ENCODE measurements around the gene GPATCH8. TPM values are rescaled to one million over a fixed set of nuclear protein-coding genes. Genes with fewer than 3 reads are reported as not detected.
"Not testable (repeated sequence)": the region's sequence is repeated elsewhere in the genome, so short reads cannot be mapped to it uniquely, and the experiment has no call there.

The GPATCH8 gene
- total and polyA plus RNA-seq, 2 experiments from 2014 or later: 34.7 to 38.7 TPM

DNA sequence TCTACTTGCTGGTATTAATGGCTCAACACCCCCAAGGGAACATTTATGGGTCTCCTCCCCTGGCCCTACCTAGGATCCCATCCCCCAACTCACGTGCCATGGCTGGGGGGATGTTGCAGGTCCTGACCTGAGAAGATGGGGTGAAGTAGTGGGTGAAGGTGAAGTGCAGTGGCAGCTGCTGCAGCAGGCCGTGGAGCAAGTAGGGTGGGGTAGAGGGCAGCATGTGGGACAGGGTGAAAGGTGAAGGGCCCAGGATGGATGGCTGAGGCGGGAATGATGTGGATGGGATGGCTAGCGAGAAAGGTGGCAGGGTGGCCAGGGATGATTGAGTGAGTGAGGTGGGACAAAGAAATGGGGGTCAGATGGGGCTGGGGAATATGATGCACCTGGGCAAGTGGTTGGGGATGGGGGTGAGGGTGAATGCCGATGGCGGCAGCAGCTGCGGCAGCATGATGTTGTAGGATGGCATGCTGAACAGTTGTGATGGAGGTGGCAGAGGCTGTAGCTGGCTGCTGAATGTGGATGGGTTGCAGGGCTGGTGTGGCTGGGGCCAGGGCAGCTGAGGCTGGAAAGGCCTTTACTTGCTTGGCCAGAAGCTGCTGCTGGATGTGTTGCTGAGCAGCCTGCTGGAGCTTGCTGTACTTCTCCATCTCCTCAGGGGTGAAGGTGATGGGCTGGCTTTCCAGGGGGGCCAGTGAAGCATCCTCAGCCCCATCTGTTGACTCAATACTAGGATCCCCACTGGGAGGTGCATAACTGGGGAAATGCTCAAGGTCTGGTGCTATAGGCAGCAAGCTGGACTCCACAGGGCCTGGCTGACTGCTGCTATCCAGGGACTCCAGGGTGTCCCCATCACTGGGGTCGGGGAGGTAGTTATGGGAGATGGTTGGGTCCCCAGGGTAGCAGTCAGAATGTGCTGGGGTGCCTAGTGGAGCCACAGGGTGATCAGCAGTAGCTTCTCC, 105.4 kb downstream of the GPATCH8 start:
- DNase-seq (ENCODE audit: low read depth in 1 of 2, low spot score in 1 of 2): no peak
- peaks cover 4% of the 10 kb centered on the region for H3K4me1 ChIP-seq (ENCODE audit: low read depth)
- TF ChIP-seq CTCF (IDR thresholded peaks at IDR 0.05; ENCODE audit: low read depth, low read length): no peak
- no peak overlapping the region for H3K4me3 ChIP-seq
- H3K27ac ChIP-seq: no peak overlapping the region
- H3K9me3 ChIP-seq (ENCODE audit: low read depth): no peaks in the 10 kb centered on the region
- peaks cover 21% of the 10 kb centered on the region for H3K36me3 ChIP-seq
- H3K27me3 ChIP-seq: no peaks in the 10 kb centered on the region

GRCh38 chr17:44396946-44397345, 106.3 kb downstream of the GPATCH8 start:
- no peak for DNase-seq (ENCODE audit: low read depth in 1 of 2, low spot score in 1 of 2)
- Histone ChIP-seq H3K4me1 (ENCODE audit: low read depth) (peaks cover 4% of the 10 kb centered on the region), H3K9me3 (ENCODE audit: low read depth) (no peaks in the 10 kb centered on the region), H3K4me3 (no peak overlapping the region), H3K27me3 (no peaks in the 10 kb centered on the region), H3K27ac (no peak overlapping the region), H3K36me3 (peaks cover 21% of the 10 kb centered on the region)
- no peak for TF ChIP-seq CTCF (IDR thresholded peaks at IDR 0.05; ENCODE audit: low read depth, low read length)

GRCh38 chr17:44394833-44395232, 108.4 kb downstream of the GPATCH8 start:
- no peak for DNase-seq (ENCODE audit: low read depth in 1 of 2, low spot score in 1 of 2)
- Histone ChIP-seq H3K4me3 (no peak overlapping the region), H3K4me1 (ENCODE audit: low read depth) (peaks cover 4% of the 10 kb centered on the region), H3K36me3 (peaks cover 9% of the 10 kb centered on the region), H3K9me3 (ENCODE audit: low read depth) (no peaks in the 10 kb centered on the region), H3K27me3 (no peaks in the 10 kb centered on the region), H3K27ac (no peak overlapping the region)
- no peak for TF ChIP-seq CTCF (IDR thresholded peaks at IDR 0.05; ENCODE audit: low read depth, low read length)

- DNase-seq (ENCODE audit: low read depth in 1 of 2, low spot score in 1 of 2); H3K4me3 ChIP-seq; H3K27ac ChIP-seq; H3K36me3 ChIP-seq; H3K9me3 ChIP-seq (ENCODE audit: low read depth); H3K27me3 ChIP-seq; H3K4me1 ChIP-seq (ENCODE audit: low read depth): not testable (repeated sequence)
Observed at GRCh38 chr17:44394112-44394511, 109.1 kb downstream of the GPATCH8 start.

DNA sequence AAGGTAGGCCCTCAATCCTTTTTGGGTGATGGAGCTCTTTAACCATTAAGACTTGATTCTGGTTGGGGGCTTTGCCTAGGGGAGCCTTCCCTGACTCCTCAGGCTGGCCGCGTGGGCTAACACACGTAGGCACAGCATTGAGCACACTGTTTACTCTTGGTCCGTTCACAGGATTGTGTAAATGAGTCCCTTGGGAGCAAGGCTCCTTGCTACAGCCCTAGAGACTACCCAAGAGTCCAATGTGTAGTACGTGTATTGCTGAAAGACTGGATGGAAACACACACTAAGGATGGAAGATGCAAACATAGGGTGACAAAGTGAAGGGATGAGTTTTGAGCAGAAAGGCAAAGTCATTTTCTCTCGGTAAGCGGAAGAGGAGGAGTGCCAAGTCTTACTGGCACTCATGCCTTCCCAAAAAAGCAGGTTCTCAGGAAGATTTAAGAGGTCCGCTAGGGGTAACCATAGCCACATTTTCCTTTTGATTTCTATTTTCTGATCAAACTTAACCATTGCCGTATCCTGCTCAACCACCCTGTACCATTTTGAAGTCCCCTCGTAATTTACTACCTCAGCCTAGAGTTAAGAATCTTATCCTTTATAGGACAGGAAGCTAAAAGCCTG, 112.8 kb downstream of the GPATCH8 start:
- H3K9me3 ChIP-seq (ENCODE audit: low read depth): no peaks in the 10 kb centered on the region

More for the DNA sequence above, 112.8 kb downstream of the GPATCH8 start:
- Histone ChIP-seq H3K4me3 (no peak overlapping the region), H3K36me3 (no peaks in the 10 kb centered on the region), H3K4me1 (ENCODE audit: low read depth) (peaks cover 4% of the 10 kb centered on the region), H3K27ac (no peak overlapping the region), H3K27me3 (peaks cover 6% of the 10 kb centered on the region)
- no peak for DNase-seq (ENCODE audit: low read depth in 1 of 2, low spot score in 1 of 2)
- no peak for TF ChIP-seq CTCF (IDR thresholded peaks at IDR 0.05; ENCODE audit: low read depth, low read length)

Measured in cardiac muscle cell (in vitro differentiated cells and primary cell).